Peyer's patch (tissue), 4 donors: ENCODE data around the gene FGFR1OP2. TPM values are rescaled to one million over a fixed set of nuclear protein-coding genes. Genes with fewer than 3 reads are reported as not detected.
"Not testable (repeated sequence)": the region's sequence is repeated elsewhere in the genome, so short reads cannot be mapped to it uniquely, and the experiment has no call there.

Experiments
- DNase-seq, 3 donors: peaks; one replicate each; pipeline ENCODE4 v3.0.0-alpha.2; 2017 to 2019
- H3K27ac ChIP-seq, 4 donors: fragments of 200-600 bp; sonication (generic); one replicate each; pipeline ENCODE4 v1.5.1; 2016 to 2019
- H3K27me3 ChIP-seq, 2 donors: fragments of 200-600 bp; sonication (generic); one replicate each; pipeline ENCODE4 v1.5.1; 2019
- H3K36me3 ChIP-seq, 3 donors: fragments of 200-600 bp; sonication (generic); one replicate each; pipeline ENCODE4 v1.5.1; 2016 to 2019
- H3K4me1 ChIP-seq, 4 donors: fragments of 200-600 bp; sonication (generic); one replicate each; pipeline ENCODE4 v1.5.1; 2016 to 2019
- H3K4me3 ChIP-seq, 4 donors: fragments of 200-600 bp; sonication (generic); 1 replicate in 3 of 4; 2 replicates in 1 of 4; pipeline ENCODE4 v1.5.1; 2016 to 2019; ENCODE audit warnings: mild to moderate bottlenecking in 1 of 4
- H3K9me3 ChIP-seq, 4 donors: fragments of 200-600 bp; sonication (generic); one replicate each; pipeline ENCODE4 v1.5.1; 2016 to 2019; ENCODE audit warnings: mild to moderate bottlenecking in 1 of 4
- CTCF ChIP-seq, 6 experiments: fragments of 450-650 bp in 4 of 6; fragments of 200-600 bp in 2 of 6; sonication (generic) in 1 of 6; IDR thresholded peaks; one replicate each; pipeline ENCODE4 v1.5.1; 2017 to 2019; ENCODE audit warnings: antibody characterized with exemption in 6 of 6, mild to moderate bottlenecking in 3 of 6, moderate library complexity in 1 of 6
- POLR2A ChIP-seq, 2 donors: fragments of 450-650 bp; IDR thresholded peaks; one replicate each; pipeline ENCODE4 v1.5.1; 2017; ENCODE audit warnings: antibody characterized with exemption in 2 of 2, mild to moderate bottlenecking in 2 of 2, moderate library complexity in 2 of 2
- total RNA-seq, 4 donors: library from RNA; depleted of rRNA; stranded (reverse); fragments of >200 nt; gene quantifications; one replicate each; pipeline ENCODE4 v1.1.0, GENCODE V29; 2016

FGFR1OP2 gene
- total RNA-seq, 4 donors from 2014 or later: 49.5 to 94.9 (median 65.4) TPM

DNA sequence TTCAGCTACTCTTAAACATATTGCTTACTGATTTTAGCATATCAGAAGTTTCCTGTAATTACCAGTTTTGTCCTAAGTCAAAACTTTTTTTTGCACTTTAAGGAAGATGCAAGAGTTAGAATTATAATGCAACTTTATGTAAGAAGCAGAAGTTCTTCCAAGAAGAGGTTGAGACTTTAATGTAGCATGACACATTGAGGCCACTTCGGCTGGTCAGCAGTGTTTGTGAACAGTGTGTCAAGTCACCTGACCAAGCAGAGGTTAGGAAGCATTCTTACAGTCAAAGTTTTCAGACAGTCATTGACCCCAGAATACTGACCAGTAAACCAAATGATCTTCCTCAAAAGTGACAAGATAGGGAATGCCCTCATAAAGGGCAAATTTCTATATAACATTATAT is 15.2 kb downstream of the FGFR1OP2 start:
- no peak for TF ChIP-seq POLR2A (IDR thresholded peaks at IDR 0.05)
- no peak for TF ChIP-seq CTCF (IDR thresholded peaks at IDR 0.05)
- Histone ChIP-seq H3K4me3 (no peak overlapping the region), H3K27ac (no peak overlapping the region), H3K4me1 (peaks cover 0 to 4% (median 0%) of the 10 kb centered on the region in 4 donors), H3K27me3 (no peaks in the 10 kb centered on the region), H3K36me3 (peaks cover 0 to 19% (median 0%) of the 10 kb centered on the region in 3 donors), H3K9me3 (no peaks in the 10 kb centered on the region)
- no peak for DNase-seq

GRCh38 chr12:26954027-26954426 is 15.8 kb downstream of the FGFR1OP2 start:
- H3K9me3 ChIP-seq: no peaks in the 10 kb centered on the region
- no peaks in the 10 kb centered on the region for H3K27me3 ChIP-seq
- H3K4me3 ChIP-seq: no peak overlapping the region
- DNase-seq: no peak
- H3K27ac ChIP-seq: no peak overlapping the region
- H3K36me3 ChIP-seq: peaks cover 0 to 22% (median 0%) of the 10 kb centered on the region in 3 donors
- TF ChIP-seq CTCF (IDR thresholded peaks at IDR 0.05) (no peak), POLR2A (IDR thresholded peaks at IDR 0.05) (no peak)
- H3K4me1 ChIP-seq: peaks cover 0 to 4% (median 0%) of the 10 kb centered on the region in 4 donors

- not testable (repeated sequence) for H3K27ac ChIP-seq, H3K4me3 ChIP-seq, DNase-seq, H3K4me1 ChIP-seq, H3K27me3 ChIP-seq, H3K9me3 ChIP-seq
- peaks cover 0 to 72% (median 0%) of the 10 kb centered on the region in 3 donors for H3K36me3 ChIP-seq
Measured at GRCh38 chr12:26961391-26961790, 23.1 kb downstream of the FGFR1OP2 start.

DNA sequence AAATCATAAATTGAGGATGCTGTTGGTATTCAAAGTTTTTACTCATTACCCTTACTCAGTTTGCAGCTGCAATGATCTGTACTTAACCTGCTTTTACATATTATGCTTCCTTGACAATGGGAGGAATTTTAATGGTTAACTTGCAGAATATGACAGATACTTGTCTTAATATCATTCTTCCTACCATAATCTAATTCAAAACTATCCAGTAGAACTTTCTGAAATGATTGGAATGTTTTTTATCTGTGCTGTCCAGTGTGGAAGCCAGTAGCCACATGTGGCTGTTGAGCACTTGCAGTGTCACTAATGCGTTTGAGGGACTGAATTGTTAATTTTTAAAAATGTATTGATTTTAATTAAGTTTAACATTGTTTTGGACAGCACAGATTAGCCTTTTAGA is 23.5 kb downstream of the FGFR1OP2 start:
- TF ChIP-seq POLR2A (IDR thresholded peaks at IDR 0.05) (no peak), CTCF (IDR thresholded peaks at IDR 0.05) (no peak)
- Histone ChIP-seq H3K4me3 (no peak overlapping the region), H3K27ac (no peak overlapping the region), H3K4me1 (no peaks in the 10 kb centered on the region), H3K36me3 (peaks cover 0 to 72% (median 0%) of the 10 kb centered on the region in 3 donors), H3K9me3 (no peaks in the 10 kb centered on the region), H3K27me3 (no peaks in the 10 kb centered on the region)
- no peak for DNase-seq

DNA sequence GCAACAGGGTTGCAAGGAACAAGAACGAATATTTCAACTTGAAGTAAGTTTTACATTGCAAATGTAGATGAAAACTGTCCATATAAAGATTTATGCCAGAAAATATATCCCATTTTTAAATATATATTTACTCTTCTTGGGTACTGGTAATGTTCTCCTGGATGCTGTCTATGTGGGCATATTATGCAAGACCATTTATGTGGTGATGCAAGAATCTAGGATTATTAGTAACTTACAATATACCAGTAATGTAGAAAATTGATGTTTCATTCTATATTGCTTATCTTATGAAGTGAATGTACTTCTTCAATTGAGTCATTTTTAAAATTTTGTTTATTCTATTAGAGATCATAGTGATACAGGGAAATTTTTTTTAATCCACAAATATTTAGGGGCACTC is 25.1 kb downstream of the FGFR1OP2 start:
- no peak overlapping the region for H3K27ac ChIP-seq
- no peaks in the 10 kb centered on the region for H3K4me1 ChIP-seq
- no peaks in the 10 kb centered on the region for H3K9me3 ChIP-seq
- H3K4me3 ChIP-seq: no peak overlapping the region
- TF ChIP-seq CTCF (IDR thresholded peaks at IDR 0.05) (no peak), POLR2A (IDR thresholded peaks at IDR 0.05) (no peak)
- H3K27me3 ChIP-seq: no peaks in the 10 kb centered on the region
- no peak for DNase-seq
- H3K36me3 ChIP-seq: peaks cover 0 to 67% (median 0%) of the 10 kb centered on the region in 3 donors

- no peaks in the 10 kb centered on the region for H3K9me3 ChIP-seq
- no peaks in the 10 kb centered on the region for H3K27me3 ChIP-seq
- H3K36me3 ChIP-seq: peaks cover 0 to 52% (median 0%) of the 10 kb centered on the region in 3 donors
- H3K4me3 ChIP-seq: no peak overlapping the region
- no peak for TF ChIP-seq POLR2A (IDR thresholded peaks at IDR 0.05)
- TF ChIP-seq CTCF (IDR thresholded peaks at IDR 0.05): no peak
- no peaks in the 10 kb centered on the region for H3K4me1 ChIP-seq
- no peak for DNase-seq
- H3K27ac ChIP-seq: no peak overlapping the region
Measured at GRCh38 chr12:26966842-26967241, 28.6 kb downstream of the FGFR1OP2 start.
